ENCODE data around the gene UIMC1.
A peak's percentile ranks its signal among the peaks of the same experiment; 100 is the strongest.
"Not testable (repeated sequence)": the region's sequence is repeated elsewhere in the genome, so short reads cannot be mapped to it uniquely, and the experiment has no call there.

Gene UIMC1

DNA sequence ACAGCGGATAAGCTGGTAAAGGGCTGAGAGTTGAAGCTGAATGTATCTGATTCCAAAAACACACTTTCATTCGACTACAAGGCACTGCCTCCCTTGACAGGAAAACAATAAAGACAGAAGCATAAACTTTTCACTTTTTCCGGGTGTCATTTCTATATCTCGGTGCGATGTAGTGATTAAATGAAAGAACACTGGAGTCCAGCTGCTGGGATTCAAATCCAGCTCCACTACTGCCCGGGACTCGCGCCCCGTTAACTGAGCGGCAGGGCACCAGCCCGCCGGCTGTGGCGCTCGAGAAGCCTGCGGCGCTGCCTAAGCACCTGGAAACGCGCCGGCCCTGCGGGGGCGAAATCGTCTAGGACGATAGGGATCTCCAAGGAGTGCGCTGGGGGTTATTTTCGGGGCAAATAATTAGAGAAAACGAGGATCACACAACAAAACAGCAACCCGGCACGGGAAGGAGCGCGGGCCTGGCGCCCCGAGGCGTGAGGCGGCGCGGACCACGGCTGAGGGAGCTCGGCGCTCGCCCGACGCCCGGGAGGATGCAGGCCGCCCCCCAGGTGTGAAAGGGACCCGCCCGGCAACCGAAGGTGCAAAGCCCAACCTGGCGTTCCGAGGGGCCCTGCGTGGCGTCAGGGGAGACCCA lies 837 bp downstream of the UIMC1 start:
- DNase-seq = peak; percentile 32 to 60

DNA sequence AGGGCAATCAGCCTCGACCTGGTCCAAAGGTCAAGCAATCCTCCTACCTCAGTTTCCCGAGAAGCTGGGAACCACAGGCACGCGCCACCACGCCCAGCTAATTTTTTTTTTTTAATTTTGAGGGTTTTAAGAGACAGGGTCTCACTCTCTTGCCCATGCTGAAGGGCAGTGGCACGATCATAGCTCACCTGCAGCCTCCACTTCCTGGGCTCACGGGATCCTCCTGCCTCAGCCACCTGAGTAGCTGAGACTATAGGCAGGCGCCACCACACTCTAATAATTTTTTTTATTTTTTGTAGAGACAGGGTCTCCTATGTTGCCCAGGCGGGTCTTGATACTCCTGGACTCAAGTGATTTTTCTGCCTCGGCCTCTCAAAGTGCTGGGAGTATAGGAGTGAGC lies 1.6 kb downstream of the UIMC1 start:
- DNase-seq = no peak

DNA sequence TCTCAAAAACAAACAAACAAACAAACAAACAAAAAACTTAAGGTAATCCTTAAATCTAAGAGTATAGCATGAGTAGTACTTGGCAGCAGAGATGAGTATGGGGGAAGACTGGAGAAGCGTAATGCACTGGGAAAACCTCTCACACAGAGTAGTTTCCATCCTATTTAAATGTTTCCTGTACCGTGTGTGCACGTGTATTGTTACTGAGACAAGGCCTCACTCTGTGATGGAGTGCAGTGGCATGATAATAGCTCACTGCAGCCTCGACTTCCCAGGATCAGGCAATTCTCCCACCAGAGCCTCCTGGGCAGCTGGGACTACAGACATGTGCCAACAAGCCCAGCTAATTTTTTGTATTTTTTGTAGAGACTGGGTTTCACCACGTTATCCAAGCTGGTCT lies 2.9 kb downstream of the UIMC1 start:
- no peak for DNase-seq

DNA sequence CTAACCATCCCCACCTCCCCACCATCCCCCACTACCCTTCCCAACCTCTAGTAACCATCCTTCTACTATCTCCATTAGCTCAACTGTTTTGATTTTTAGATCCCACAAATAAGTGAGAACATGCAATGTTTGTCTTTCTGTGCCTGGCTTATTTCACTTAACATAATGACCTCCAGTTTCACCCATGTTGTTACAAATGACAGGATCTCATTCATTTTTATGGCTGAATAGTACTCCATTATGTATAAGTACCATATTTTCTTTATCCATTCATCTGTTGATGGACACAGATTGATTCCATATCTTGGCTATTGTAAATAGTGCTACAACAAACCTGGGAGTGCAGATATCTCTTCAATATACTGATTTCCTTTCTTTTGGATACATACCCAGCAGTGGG lies 7.1 kb downstream of the UIMC1 start:
- not testable (repeated sequence) for DNase-seq

DNA sequence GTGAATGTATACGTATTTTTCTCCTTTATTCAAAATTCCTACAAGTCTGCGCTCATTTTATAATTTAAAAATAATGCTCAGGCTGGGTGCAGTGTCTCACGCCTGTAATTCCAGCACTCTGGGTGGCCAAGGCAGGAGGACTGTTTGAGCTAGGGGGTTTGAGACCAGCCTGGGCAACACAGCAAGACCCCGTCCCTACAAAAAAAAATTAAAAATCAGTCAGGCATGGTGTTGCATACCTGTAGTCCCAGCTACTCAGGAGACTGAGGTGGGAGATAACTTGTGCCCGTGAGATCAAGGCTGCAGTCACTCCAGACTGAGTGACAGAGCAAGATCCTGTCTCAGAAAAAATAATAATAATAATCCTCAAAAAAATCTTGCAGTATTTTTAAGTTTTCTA lies 7.8 kb downstream of the UIMC1 start:
- DNase-seq = no peak

DNA sequence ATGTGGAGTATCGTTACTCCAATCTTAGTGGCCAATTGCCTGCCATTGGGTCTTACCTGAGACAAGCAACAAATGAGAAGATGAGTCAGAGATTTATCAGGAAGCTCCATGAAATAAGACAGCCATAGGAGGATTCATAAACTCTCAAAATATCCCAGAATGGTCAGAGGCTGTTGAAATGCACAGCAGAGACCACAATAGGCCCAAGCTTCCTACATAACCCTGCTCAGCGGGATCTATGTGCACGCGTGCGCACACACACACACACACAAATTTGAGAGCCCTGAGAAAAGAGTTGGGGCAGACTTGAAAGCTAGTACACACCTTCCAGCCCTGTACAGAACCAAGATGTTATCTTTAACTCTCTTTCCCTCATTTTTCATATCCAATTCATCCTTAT lies 9.8 kb downstream of the UIMC1 start:
- no peak for DNase-seq

DNA sequence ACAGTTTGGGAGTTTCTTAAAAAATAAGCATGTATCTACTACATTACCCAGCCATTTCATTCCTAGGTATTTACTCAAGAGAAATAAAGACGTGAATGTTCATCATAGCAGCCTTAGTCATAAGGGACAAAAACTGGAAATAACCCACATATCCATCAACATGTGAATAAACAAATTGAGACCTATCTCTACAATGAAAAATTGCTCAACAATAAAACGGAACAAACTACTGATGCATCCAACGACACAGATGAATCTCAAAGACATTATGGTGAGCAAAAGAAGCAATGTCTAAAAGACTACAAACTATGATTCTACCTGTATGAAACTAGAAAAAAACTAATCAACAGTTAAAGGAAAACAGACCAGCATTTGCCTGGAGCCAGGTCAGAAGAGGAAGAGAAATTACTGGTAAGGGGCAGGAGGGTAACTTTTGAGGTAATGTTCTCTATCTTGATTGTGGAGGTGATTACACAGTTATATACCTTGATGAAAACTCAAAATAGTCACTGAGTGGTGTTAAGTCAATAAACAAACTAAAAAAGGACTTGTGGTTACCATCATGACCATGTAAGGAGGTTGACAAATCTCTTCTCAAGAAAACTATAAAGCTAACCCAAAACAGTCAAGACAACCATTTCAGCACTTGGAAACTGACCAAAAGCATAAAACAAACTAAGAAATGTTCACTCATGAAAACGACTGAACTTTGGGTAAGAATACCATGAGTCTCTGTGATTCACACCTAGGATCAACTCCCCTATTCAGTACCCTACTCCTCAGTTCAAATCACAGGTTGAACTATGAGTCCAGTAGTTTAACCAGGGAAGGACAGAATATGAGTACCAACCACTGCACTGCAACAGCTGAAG lies 10.4 kb downstream of the UIMC1 start:
- DNase-seq = no peak

DNA sequence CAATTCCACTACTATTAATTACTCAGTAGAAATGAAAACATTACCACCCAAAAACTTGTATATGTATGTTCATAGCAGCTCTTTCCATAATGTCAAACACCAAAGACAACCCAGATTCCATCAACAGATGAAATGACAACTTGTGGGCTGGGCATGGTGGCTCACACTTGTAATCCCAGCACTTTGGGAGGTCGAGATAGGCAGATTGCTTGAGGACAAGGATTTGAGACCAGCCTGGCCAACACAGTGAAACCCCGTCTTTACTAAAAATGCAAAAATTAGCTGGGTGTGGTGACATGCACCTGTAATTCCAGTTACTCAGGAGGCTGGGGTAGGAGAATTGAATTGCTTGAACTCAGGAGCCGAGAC lies 11.5 kb downstream of the UIMC1 start:
- no peak for DNase-seq

DNA sequence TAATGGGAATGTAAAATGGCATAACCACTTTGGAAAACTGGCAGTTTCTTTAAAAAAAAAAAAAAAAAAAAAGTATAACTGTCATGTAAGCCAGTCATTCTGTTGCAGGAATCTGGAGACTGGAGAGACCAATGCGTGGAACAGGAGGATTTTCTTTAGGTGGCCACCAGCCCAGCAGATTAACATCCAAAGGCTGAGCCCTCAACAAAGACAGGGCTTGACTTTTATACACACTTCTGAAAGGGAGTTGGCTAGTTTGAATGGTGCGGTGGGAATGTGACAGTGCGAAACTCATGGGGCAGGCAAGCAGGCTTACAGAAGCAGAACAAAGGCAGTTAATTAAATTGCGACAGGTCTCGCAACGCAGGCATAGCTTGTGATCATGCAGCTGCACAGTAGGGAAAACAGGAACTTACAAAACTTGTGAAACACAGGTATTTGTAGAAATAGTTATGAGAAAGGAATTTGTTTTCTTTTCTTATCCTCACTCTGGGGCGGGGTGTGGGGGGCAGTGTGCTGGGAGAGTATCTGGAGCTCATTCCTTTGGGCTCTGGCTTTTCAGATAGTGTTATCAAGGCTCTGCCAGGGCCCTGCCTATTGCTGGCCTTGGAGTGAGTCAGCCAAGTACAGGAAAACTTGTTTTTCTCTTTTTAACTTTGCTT lies 12.0 kb downstream of the UIMC1 start:
- peak; percentile 97 to 98 for DNase-seq

DNA sequence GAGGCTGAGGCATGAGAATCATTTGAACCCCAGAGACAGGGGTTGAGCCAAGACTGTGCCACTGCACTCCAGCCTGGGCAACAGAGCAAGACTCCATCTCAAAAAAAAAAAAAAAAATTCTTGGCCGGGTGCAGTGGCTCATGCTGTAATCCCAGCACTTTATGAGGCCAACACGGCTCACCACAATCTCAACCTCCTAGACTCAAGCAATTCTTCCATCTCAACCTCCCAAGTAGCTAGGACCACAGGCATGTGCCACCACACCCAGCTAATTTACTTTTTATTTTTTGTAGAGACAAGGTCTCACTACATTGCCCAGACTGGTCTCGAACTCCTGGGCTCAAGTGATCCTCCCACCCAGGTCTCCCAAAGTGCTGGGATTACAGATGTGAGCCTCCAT lies 13.5 kb downstream of the UIMC1 start:
- not testable (repeated sequence) for DNase-seq

DNA sequence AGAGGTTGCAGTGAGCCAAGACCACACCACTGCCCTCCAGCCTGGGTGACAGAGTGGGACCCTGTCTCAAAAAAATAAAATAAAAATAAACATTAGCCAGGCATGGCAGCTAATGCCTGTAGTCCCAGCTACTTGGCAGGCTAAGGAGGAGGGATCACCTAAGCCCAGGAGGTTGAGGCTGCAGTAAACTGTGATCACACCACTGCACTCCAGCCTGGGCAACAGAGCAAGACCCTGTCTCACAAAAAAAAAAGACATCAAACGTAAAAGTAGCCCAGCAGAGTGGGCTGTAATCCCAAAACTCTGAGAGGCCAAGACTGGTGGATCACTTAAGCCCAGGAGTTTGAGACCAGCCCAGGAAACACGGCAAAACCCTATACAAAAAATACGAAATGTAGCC lies 19.0 kb downstream of the UIMC1 start:
- no peak for DNase-seq

DNA sequence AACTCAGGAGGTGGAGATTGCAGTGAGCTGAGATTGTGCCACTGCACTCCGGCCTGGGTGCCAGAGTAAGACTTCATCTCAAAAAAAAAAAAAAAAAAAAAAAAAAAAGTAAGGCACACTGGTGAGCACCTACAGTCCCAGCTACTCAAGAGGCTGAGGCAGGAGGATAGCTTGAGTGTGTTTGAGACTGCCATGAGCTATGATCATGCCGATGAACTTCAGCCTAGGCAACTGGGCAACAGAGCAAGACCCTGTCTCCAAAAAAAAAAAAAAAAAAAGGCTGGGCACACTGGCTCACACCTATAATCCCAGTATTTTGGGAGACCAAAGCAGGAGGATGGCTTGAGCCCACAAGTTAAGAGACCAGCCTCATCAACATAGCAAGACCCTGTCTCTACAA lies 20.3 kb downstream of the UIMC1 start:
- no peak for DNase-seq

DNA sequence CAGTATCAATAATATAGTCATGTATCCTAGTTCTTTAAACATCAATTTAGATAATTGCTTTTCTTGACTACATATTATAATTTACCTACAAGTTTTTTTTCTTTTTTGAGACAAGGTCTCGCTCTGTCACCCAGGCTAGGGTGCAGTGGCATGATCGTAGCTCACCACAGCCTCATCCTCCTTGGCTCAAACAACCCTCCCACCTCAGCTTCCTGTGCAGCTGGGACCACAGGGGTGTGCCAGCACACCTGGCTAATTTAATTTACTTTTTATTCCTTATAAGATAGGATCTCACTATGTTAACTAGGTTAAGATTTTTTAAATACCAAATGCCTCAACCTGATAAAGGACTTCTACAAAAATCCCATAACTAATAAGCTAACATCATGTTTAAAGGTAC lies 21.1 kb downstream of the UIMC1 start:
- no peak for DNase-seq

DNA sequence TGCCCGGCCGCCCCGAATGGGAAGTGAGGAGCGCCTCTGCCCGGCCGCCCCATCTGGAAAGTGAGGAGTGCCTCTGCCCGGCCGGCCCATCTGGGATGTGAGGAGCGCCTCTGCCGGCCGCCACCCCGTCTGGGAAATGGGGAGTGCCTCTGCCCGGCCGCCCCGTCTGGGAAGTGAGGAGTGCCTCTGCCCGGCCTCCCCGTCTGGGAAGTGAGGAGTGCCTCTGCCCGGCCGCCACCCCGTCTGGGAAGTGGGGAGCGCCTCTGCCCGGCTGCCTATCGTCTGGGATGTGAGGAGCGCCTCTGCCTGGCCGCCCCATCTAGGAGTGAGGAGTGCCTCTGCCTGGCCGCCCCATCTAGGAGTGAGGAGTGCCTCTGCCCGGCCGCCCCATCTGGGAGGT lies 22.4 kb downstream of the UIMC1 start:
- DNase-seq = not testable (repeated sequence)

DNA sequence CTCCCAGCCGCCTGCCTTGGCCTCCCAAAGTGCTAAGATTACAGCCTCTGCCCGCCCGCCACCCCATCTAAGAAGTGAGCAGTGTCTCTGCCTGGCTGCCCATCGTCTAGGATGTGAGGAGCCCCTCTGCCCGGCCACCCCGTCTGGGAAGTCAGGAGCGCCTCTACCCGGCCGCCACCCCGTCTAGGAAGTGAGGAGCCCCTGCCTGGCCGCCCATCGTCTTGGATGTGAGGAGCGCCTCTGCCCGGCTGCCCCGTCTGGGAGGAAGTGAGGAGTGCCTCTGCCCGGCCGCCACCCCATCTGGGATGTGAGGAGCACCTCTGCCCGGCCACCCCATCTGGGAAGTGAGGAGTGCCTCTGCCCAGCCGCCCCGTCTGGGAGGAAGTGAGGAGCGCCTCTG lies 23.0 kb downstream of the UIMC1 start:
- not testable (repeated sequence) for DNase-seq

DNA sequence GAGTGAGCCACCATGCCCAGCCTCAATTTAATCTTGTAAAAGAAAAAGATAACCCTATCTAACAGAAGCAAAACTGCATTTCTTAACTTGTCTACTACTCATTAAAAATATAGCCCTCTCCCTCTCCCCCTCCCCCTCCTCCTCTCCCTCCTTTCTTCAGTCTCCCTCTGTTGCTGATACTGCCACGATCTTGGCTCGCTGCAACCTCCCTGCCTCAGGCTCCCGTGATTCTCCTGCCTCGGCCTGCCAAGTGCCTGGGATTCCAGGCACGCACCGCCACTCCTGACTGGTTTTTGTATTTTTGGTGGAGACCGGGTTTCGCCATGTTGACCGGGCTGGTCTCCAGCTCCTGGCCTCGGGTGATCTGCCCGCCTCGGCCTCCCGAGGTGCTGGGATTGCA lies 23.5 kb downstream of the UIMC1 start:
- DNase-seq = not testable (repeated sequence)

DNA sequence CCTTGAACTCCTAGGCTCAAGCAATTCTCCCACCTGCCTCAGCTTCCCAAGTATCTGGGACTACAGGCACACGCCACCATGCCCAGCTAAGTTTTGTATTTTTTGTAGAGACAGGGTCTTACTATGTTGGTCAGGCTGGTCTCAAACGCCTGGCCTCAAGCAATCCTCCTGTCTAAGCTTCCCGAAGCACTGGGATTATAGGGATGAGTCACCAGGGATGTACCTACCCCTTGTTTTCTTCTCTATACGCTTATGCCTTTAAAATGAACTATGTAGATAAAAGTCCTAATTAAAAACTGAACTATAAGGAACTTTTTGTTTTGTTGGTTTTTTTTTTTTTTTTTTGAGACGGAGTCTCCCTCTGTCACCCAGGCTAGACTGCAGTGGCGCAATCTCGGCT lies 25.8 kb downstream of the UIMC1 start:
- no peak for DNase-seq

DNA sequence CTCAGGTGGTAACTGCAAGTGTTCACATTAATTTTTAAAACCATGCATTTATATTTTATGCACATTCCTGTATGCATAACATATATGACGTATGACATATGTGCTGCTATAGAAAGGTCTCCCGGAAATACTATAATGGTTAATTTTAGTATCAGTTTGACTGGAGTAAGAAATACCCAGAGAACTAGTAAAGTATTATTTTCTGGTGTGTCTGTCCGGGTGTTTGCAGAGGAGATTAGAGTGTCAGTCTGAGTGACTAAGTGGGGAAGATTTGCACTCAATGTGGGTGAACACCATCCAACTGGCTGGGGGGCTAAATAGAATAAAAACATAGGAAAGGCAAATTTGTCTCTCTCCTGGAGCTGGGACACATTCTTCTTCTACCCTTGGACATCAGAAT lies 26.9 kb downstream of the UIMC1 start:
- no peak for DNase-seq

DNA sequence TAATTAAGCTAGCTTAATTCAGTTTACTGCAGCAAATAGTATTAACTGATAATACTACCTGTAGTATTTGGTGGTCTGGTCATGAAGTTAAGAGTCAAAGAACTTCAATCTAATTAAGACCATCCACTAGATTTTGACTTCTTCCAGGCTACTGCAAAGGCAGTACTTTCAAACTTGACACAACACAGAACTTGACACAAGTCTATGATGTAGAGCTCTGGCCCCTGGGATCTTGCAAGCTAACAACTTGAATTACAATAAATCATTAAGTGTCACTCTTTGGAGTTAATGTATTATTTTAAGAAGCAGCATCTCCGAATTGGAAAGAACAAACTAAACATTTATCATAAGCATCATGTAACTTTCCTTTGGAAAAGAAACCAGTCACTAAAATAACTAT lies 40.9 kb downstream of the UIMC1 start:
- DNase-seq = no peak

DNA sequence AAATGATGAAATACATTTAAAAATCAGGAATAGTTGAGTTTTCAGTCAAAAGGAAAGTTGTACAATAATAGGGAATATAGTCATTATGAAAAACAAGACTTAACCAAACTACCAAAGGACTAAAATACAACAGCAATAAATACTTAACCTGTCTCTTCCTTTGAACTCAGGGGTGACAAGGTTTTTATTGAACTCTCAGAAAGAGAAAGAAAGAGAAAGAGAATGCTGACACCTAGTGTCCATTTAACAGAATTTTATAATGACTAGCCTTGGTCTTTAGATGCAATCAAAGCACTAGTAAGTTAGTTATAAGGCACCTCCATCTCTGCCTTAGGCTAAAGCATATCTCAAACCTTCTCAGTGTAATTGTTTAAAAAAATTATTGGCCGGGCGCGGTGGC lies 47.5 kb downstream of the UIMC1 start:
- peak; percentile 62 to 65 for DNase-seq

DNA sequence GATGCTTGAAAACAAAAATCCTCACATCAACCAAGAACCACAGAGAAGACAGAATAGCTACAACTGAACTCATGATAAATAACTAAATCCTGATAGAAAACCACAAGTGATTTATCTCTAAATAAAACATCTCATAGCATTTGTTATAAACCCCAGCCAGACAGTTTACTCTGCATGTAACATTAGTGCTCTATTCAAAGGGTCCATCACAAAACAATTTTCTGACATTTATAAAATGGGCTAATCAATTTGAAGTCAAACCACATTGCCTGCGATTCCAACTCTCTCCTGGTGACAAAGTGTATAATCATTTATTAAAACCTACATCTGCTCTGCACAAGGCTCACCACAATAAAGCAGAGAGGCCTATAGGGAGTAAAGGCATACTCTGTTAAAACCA lies 49.8 kb downstream of the UIMC1 start:
- no peak for DNase-seq

DNA sequence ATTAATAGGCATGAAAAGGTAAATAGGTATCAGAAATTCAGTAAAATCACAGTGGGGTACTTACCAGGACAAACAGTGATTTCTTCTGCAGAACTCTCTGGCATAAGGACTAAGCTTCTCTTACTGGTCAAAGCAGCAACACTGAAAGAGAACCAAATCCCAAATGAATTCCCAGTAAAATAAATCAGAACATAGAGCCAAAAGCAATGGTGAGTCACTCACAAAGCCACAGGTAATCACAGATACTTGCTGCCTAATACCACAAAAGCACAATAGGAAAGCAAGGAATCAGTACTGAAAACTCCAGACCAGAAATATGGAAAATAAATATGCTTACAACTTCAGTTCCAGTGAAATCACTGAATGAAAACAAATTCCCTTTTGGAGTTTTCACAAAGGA lies 50.7 kb downstream of the UIMC1 start:
- DNase-seq = no peak

DNA sequence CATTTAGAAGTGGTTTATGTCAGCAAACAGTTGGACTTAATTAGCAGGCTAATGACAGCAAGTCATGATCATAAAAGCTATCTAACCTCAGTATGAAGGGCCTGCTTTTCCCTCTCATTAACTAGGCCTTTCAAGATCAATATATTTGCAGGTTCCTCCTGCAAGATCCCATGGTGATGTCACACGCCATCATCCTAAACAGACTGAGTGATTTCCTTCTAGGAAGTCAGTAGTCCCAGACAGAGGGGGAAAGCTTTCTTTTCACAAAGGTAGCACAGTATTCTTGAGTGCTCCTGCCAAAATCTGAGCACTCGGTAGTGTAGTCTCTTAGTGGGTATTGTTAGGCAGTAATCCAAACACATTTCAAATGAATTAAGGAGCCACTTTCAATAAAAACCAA lies 52.5 kb downstream of the UIMC1 start:
- no peak for DNase-seq

DNA sequence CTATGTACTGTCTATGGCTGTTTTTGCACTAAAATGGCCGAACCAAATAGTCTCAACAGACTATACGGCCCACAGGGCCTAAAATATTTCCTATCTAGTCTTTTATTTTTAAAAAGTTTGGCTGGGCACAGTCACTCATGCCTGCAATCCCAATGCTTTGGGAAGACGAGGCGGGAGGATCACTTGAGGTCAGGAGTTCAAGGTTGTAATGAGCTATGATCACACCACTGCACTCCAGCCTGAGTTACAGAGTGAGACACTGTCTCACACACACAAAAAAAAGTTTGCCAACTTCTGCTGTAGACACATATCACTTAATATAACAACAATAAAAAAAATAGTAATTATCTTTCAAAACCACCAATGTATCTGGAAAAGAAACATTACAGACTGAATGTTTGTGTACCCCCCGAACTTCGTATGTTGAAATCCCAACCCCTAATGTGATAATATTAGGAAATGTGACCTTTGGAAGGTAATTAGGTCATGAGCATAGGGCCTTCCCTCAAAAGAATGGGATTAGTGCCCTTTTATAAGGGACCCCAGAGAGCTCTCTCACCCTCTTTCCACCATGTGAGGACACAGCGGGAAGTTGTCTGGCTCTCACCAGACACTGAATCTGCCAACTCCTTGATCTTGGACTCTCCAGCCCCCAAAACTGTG lies 53.9 kb downstream of the UIMC1 start:
- no peak for DNase-seq
